AG10803 (cell line): ENCODE data around the gene KRT84.

Experiments
- DNase-seq: peaks from one replicate; pipeline ENCODE4 v3.0.0; 2010; ENCODE audit warnings: low read depth
- H3K4me3 ChIP-seq: 2 replicates; pipeline ENCODE4 v1.5.1; 2011; ENCODE audit warnings: mild to moderate bottlenecking, low read length, control low read depth
- TF ChIP-seq, protein P1 (sequence below): conservative IDR thresholded peaks from 2 replicates; pipeline ENCODE4 v1.5.1; 2011; ENCODE audit warnings: mild to moderate bottlenecking, low read length, control low read depth, inconsistent platforms

KRT84 gene

DNA sequence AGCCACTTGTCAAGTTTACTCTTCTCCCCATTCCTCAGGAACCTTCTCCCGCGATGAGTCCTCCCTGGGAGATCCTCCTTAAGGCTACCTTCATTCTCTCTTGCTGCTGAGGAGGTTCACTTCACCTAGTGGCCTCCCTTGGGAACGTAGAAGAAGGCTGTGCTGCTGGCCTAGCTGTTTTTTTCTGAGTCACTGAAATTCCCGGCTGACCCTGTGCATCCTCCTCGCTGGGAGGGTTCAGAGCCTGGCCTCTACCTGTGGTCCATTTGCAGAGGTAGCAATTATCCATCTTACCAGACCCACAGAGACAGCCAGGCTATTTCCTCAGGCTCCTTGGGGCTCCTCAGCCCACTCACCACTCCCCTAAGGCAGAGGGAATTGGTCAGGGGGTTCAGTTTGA is 16.1 kb upstream of the KRT84 start:
- DNase-seq, result no peak
- no peak overlapping the region for H3K4me3 ChIP-seq
- TF ChIP-seq, protein P1, sequence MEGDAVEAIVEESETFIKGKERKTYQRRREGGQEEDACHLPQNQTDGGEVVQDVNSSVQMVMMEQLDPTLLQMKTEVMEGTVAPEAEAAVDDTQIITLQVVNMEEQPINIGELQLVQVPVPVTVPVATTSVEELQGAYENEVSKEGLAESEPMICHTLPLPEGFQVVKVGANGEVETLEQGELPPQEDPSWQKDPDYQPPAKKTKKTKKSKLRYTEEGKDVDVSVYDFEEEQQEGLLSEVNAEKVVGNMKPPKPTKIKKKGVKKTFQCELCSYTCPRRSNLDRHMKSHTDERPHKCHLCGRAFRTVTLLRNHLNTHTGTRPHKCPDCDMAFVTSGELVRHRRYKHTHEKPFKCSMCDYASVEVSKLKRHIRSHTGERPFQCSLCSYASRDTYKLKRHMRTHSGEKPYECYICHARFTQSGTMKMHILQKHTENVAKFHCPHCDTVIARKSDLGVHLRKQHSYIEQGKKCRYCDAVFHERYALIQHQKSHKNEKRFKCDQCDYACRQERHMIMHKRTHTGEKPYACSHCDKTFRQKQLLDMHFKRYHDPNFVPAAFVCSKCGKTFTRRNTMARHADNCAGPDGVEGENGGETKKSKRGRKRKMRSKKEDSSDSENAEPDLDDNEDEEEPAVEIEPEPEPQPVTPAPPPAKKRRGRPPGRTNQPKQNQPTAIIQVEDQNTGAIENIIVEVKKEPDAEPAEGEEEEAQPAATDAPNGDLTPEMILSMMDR, result no peak

GRCh38 chr12:52400906-52401305 is 15.5 kb upstream of the KRT84 start:
- H3K4me3 ChIP-seq, result no peak overlapping the region
- DNase-seq, result no peak
- TF ChIP-seq, protein P1, result no peak

- no peak overlapping the region for H3K4me3 ChIP-seq
- DNase-seq, result no peak
- TF ChIP-seq, protein P1, result no peak
These were observed 14.3 kb upstream of the KRT84 start for GRCh38 chr12:52399756-52400155.

GRCh38 chr12:52398176-52398575 is 12.7 kb upstream of the KRT84 start:
- DNase-seq, result no peak
- no peak overlapping the region for H3K4me3 ChIP-seq
- TF ChIP-seq, protein P1, result no peak

DNA sequence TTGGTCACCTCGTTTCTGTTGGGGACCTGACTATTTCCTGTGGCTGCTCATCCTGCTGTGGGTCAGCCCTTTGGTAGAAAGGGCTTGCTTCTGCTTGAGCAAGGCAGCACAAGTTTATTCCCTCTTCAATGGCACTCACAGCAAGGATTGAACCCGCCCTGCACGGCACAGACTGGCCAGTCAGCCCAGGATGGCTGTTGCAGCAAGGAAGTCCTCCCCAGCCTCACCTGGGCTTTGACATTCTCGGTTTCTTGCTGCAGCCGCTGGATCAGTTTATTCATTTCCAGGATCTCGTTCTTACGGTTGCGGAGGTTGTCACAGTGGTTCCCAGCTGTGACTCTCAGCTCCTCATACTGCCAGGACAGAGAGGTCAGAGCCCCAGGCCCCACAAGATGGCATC is 11.2 kb upstream of the KRT84 start:
- TF ChIP-seq, protein P1, result no peak
- DNase-seq, result no peak
- no peak overlapping the region for H3K4me3 ChIP-seq

DNA sequence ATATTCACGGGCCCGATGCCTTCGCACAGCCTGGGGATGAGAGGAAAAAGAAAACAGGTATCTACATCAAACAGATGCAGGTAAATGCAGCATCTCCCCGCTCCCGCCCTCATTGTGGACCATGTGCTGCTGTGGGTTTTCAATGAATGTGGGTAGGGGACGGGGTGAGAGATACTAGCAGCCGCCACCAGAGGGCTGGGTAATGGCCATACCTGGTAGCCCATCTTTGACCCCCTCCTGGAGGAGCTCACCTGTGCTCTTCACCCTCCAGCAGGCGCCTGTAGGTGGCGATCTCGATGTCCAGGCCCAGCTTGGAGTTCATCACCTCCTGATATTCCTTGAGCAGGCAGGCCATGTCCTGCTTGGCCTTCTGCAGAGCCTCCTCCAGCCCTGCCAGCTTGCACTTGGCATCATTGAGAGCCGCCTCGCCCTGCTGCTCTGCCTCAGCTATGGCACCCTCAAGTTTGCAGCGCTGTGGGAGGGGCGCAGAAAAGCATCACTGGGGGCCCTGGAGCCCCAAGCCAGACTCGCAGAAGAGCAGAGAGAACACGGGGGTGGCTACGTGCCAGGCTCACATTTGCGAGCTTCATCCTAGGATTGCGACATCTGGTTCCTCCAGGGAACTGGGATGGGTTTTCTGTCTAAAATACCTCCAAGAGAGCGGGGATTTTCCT is 10.4 kb upstream of the KRT84 start:
- no peak overlapping the region for H3K4me3 ChIP-seq
- TF ChIP-seq, protein P1, result 0 out of 2 replicates have a peak, but pooled peaks have one; percentile 6
- DNase-seq, result peak; percentile 37

- no peak overlapping the region for H3K4me3 ChIP-seq
- no peak for DNase-seq
- TF ChIP-seq, protein P1, result no peak
These were observed 9.5 kb upstream of the KRT84 start for GRCh38 chr12:52394836-52395405.
